Colonic mucosa (tissue), 4 donors: ENCODE measurements around the gene IHH. TPM values are rescaled to one million over a fixed set of nuclear protein-coding genes. Genes with fewer than 3 reads are reported as not detected.

Experiments used
- DNase-seq: peaks from one replicate; pipeline ENCODE4 v3.0.0-alpha.2; 2020
- H3K27ac ChIP-seq: fragments of 200-600 bp; one replicate; pipeline ENCODE4 v1.8.0; 2021
- H3K27me3 ChIP-seq: fragments of 200-600 bp; one replicate; pipeline ENCODE4 v1.8.0; 2021
- H3K36me3 ChIP-seq: fragments of 200-600 bp; one replicate; pipeline ENCODE4 v1.8.0; 2021
- H3K4me1 ChIP-seq: fragments of 200-600 bp; one replicate; pipeline ENCODE4 v1.8.0; 2021; ENCODE audit warnings: mild to moderate bottlenecking
- H3K4me3 ChIP-seq: fragments of 200-600 bp; one replicate; pipeline ENCODE4 v1.8.0; 2021
- H3K9ac ChIP-seq, 2 donors: one replicate each; pipeline ENCODE4 v1.7.0; 2013; ENCODE audit warnings: control low read depth in 2 of 2, low read depth in 2 of 2, low read length in 2 of 2
- H3K9me3 ChIP-seq: fragments of 200-600 bp; one replicate; pipeline ENCODE4 v1.8.0; 2021
- CTCF ChIP-seq: fragments of 200-600 bp; IDR thresholded peaks from one replicate; pipeline ENCODE4 v1.8.0; 2022; ENCODE audit warnings: antibody characterized with exemption, mild to moderate bottlenecking
- intact Hi-C: fragments of 100-400 bp; cut with DNase I; formaldehyde crosslinking; loops from one replicate; pipeline ENCODE4 v1.14.1; 2022
- total RNA-seq, 2 donors: library from RNA; stranded (reverse); fragmentation: NEBNext Ultra II Directional in 1 of 2; extraction: Animal tissue kit (Norgen Biotek cat#: 25700) in 1 of 2; gene quantifications; one replicate each; pipeline ENCODE4 v1.2.1, GENCODE V29; 2021
- donor health status: healthy.
- donor health status: DM: no; HTN: no; CAD: no.
- donor health status: DM: no; HTN: no; CAD: no.

The IHH gene
- total RNA-seq, 2 donors from 2014 or later: 82.2 to 103 TPM

GRCh38 chr2:219062081-219062480 lies 1.4 kb upstream of the IHH start:
- DNase-seq: no peak
- no peak for TF ChIP-seq CTCF
- Histone ChIP-seq H3K4me3 (no peak overlapping the region), H3K9me3 (no peaks in the 10 kb centered on the region), H3K27ac (no peak overlapping the region), H3K4me1 (no peaks in the 10 kb centered on the region), H3K36me3 (no peaks in the 10 kb centered on the region), H3K27me3 (peaks cover 30% of the 10 kb centered on the region), H3K9ac (no peak overlapping the region)
- intact Hi-C loops: no loop called here

DNA sequence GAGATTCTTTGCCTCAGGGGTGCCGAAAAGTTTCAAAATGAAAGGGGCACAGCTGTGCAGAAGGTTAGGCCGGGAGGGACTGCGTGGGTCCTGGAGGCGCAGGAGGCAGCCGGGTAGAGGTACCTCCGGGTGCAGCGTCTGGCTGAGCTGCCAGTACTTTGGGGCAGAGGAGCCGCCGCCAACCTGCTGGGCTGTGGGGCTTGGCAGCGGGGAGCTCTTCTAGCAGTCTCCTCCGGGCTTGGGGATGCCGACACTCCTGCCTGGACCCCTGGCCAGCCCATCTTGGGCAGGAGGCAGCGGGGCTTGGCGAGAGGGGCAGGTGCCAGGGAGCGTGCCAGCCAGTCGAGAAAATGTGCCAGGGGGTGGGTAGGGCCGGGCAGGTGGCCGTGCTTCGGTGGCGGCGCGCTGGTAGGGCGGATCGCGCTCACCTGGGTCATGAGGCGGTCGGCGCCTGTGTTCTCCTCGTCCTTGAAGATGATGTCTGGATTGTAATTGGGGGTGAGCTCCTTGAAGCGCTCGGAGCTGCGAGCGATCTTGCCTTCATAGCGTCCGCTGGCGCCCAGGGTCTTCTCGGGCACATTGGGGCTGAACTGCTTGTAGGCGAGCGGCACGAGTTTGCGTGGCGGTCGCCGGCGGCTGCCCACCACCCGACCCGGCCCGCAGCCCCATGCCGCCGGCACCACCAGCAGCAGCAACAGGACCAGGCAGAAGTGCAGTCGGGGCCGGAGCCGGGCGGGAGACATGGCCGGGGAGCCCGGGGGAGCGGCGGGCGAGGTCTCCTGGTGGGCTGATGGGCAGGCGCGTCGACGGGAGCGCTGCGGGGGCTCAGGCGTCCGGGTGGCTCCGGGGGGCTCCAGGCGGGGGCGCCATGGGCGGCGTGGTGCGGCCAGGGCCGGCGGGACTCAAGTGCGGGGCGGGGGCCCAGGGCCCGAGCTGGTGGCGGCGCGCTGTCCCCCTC lies 717 bp downstream of the IHH start:
- Histone ChIP-seq H3K27ac (peak overlapping the region; percentile 63), H3K4me3 (peak overlapping the region; percentile 59), H3K27me3 (peaks cover 33% of the 10 kb centered on the region), H3K4me1 (no peaks in the 10 kb centered on the region), H3K36me3 (no peaks in the 10 kb centered on the region), H3K9ac (peak overlapping the region; percentile 91 to 92), H3K9me3 (no peaks in the 10 kb centered on the region)
- no peak for DNase-seq
- intact Hi-C loops: loop anchor here (5.0 kb wide), 3 partner anchors 62 to 237 kb away; no protein-coding TSS in a partner anchor
- TF ChIP-seq CTCF: no peak

- H3K9ac ChIP-seq: peak overlapping the region; percentile 91 to 92
- intact Hi-C loops: loop anchor here (5.0 kb wide), 3 partner anchors 63 to 238 kb away; no protein-coding TSS in a partner anchor
- peaks cover 33% of the 10 kb centered on the region for H3K27me3 ChIP-seq
- no peaks in the 10 kb centered on the region for H3K4me1 ChIP-seq
- no peaks in the 10 kb centered on the region for H3K36me3 ChIP-seq
- peak overlapping the region; percentile 59 for H3K4me3 ChIP-seq
- H3K9me3 ChIP-seq: no peaks in the 10 kb centered on the region
- no peak for TF ChIP-seq CTCF
- no peak for DNase-seq
- H3K27ac ChIP-seq: peak overlapping the region; percentile 63
Observed at GRCh38 chr2:219059375-219059724, 1.4 kb downstream of the IHH start.

- intact Hi-C loops: loop anchor here (5.0 kb wide), 3 partner anchors 64 to 239 kb away; no protein-coding TSS in a partner anchor
- DNase-seq: peak; percentile 80
- Histone ChIP-seq H3K27me3 (peaks cover 33% of the 10 kb centered on the region), H3K36me3 (no peaks in the 10 kb centered on the region), H3K4me1 (no peaks in the 10 kb centered on the region), H3K9me3 (no peaks in the 10 kb centered on the region), H3K9ac (peak overlapping the region; percentile 91 to 92), H3K4me3 (peak overlapping the region; percentile 59), H3K27ac (peak overlapping the region; percentile 63)
- no peak for TF ChIP-seq CTCF
Observed at GRCh38 chr2:219058541-219059374, 2.0 kb downstream of the IHH start.
